HG03558 (cell line): ENCODE measurements around the gene HES5.
"Not testable (repeated sequence)": the region's sequence is repeated elsewhere in the genome, so short reads cannot be mapped to it uniquely, and the experiment has no call there.

Source experiments
- ATAC-seq: cut with Tn5 transposase; IDR thresholded peaks from one replicate; pipeline ENCODE4 v1.9.1; 2021; ENCODE audit warnings: moderate number of reproducible peaks; ENCODE audit not compliant: unreplicated experiment; ENCODE audit errors: extremely low read depth

HES5 gene, protein sequence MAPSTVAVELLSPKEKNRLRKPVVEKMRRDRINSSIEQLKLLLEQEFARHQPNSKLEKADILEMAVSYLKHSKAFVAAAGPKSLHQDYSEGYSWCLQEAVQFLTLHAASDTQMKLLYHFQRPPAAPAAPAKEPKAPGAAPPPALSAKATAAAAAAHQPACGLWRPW

DNA sequence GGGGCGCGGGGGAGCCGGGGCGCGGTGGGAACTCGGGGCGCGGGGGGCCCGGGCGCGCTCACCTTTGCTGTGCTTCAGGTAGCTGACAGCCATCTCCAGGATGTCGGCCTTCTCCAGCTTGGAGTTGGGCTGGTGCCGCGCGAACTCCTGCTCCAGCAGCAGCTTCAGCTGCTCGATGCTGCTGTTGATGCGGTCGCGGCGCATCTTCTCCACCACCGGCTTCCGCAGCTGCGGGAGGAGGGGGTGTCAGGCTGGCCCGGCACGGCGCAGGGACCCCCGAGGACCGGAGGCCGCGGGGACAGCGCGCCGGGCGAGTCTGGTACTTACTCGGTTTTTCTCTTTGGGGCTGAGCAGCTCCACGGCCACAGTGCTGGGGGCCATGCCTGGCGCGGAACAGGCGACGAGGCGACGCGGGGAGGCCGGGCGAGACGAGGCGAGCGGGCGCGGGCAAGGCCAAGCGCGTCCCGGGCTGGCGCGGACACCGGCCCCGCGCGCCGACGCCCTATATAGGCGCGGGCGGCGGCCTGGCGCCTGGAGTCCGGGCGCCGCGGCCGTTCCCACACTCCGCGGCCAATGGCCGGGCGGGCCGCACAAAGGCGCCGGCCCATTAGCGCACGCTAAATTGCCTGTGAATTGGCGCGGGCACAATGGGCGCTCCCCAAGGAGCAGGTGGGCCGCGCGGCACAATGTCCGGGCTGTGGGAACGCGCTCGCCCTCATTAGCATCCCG is at the start of gene HES5:
TSS of gene HES5 (minus strand) at position 480 of the 729 bp plus-strand sequence. CDS start at position 381, 99 bp downstream.
- ATAC-seq = no peak

DNA sequence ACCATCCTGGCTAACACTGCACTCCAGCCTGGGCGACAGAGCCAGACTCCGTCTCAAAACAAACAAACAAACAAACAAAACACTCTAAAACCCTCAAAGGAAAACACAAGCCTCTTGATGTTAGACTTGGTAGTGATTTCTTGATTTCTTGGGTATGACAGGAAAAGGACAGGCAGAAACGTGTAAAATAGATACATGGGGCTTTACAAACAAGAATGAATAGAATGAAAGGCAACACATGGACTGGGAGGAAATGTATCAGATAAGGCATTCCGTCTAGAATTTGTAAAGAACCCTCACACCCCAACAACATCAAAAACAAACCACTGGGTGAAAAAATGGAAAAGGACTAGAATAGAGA is 48.7 kb upstream of the HES5 start:
- ATAC-seq = no peak

DNA sequence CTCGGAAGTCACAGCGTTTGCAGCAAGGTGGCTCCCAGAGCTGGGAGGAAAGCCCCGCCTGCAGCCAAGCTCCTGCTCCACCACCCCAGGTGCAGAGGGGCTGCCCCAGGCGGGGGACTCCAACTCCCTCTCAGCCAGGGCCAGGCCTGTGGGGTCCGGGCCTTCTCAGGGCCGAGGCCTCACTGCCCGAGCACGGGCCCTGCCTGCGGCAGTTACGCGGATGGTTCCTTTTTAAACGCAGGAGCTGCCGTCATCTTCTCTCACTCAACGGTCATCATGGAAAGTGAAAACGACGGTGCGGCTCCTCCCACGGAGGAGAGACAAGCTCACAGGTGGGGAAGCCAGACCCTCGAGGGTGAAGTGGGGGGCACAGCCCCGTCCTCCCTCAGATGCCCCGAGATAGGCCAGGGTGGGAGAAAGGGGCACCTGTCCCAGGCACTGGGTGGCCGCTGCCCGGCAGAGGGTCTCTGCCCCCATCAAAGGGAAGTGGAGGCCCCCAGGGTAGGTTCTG is 47.6 kb upstream of the HES5 start:
- ATAC-seq = not testable (repeated sequence)

DNA sequence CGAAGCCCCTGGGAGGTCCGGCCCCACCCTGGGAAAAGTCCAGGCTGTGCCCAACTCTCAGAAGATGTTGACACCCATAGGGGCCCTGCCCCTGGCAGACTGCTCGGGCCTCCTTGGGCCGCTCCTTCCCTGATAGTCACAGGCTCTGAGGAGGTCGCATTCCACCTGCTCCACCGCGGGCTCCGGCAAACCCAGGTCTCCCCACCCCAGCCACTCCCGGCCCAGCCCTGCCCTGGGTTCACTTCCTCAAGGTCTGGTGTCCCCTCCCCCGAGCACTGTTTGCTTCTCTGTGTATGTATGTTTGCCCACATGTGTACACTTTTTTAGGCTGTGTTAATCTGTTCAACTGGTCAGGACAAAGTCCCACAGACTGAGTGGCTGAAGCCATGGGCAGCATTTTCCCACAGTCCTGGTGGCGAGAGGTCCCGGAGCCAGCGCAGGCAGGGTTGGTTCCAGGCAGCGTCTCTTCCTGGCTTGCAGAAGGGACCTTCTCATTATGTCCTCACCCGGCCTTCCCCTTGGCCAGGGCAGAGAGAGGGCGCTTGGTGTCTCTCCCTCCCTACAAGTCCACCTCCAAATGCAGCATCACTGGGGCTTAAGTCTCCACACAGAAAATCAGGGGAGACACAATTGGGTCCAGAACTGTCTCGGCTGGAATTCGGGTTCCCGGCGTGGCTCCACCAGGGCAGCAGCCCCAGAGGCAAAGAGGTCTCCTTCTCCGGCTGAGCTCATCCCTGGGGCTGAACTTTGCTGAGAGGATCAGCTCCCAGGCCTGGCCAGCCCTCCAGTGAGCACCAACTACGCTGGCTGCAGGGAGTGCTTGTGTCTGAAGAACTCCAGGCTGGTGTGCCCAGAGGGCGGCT is 46.0 kb upstream of the HES5 start:
- no peak for ATAC-seq

DNA sequence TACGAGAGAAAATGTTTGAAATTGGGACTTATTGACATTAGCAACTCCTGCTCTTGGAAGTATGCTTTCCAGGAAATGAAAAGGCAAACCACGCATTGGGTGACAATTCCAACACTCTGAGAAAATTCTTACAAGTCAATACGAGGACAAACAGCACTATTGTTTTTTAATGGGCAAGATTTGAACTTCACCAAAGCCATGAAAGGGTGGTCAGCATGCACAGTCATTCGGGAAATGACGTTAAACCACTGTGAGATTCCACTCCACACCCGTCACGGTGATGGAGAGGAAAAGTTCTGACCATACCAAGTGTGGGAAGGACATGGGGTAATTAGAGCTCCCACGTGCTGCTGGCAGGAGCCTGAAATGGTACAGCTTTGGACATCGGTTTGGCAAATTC is 44.3 kb upstream of the HES5 start:
- ATAC-seq = no peak

DNA sequence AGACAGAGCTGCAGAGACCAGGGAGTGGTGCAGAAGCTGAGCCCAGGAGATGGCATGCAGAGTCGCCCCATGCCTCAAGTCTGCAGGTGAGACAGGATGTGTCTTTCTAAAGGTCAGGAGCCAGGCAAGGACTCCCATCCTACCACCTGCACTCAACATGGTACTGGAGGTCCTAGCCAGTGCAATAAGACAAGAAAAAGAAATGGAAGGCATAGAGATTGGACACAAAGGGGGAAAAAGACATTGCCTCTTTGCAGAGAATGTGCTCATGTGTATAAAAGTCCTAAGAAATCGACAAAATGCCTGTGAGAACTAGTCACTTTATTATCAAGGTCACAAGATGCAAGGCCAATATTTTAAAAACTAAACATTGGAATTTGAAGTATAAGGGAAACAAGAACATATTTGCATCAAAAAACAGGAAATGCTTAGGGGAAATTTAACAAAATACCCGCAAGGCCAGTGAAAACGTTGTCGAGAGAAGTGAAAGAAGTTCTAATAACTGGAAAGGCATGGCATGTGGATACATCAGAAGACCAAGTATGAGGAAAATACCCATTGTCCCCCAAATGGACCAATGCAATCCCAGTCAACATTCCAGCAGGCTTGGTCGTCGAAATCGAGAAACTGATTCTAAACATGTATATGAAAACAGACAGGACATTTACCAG is 43.3 kb upstream of the HES5 start:
- no peak for ATAC-seq

DNA sequence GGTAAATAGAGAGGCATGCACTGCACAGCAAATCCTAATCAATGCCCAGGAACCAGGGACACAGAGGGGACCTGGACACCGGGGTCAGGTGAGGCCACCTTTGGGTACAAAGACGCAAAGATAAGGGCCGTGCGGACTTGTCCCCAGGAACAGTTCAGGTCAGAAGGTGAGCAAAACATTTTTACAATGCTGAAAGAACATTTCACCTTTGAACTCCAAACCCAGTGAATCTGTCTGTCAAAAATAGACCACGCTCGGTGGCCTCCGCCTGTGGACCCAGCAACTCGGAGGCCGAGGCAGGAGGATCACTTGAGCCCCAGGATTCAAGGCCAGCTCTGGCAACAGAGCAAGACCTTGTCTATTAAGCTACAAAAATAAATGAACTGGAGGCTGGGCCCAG is 41.3 kb upstream of the HES5 start:
- no peak for ATAC-seq

DNA sequence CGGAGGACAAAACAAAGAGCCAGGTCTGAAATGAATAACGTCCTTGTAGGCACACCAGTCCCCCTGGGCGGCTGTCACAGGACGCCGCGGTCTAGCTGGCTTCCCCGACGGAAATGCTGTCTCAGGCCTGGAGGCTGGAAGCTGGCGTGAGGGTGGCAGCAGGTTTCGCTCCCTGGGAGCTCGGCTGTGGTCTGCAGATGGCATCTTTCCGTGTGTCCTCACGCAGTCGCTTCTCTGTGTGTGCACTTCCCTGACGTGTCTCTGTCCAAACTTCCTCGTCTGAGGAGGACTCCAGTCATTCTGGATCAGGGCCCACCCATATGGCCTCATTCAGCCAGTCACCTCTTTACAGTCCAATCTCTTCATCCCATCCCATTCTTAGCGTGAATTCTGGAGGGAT is 40.3 kb upstream of the HES5 start:
- ATAC-seq = no peak

DNA sequence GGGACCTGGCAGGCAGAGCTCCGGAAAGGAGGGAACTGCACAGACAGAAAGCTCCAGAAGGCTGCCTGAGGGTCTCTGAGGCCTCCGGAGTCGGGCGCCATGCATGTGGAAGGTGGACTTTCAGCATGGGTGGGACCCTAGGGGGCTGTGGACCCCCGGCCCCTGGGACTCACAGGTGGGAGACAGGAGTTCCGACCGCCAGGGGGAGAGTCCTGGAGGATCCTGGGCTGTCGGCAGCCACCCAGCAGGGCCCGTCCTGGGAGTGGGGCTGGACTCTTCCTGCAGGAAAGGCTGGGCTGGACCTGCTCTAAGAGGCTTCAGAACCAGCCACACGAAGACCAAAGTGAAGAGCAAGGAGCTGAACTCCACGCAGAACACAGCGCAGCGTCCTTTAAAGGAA is 39.6 kb upstream of the HES5 start:
- not testable (repeated sequence) for ATAC-seq

DNA sequence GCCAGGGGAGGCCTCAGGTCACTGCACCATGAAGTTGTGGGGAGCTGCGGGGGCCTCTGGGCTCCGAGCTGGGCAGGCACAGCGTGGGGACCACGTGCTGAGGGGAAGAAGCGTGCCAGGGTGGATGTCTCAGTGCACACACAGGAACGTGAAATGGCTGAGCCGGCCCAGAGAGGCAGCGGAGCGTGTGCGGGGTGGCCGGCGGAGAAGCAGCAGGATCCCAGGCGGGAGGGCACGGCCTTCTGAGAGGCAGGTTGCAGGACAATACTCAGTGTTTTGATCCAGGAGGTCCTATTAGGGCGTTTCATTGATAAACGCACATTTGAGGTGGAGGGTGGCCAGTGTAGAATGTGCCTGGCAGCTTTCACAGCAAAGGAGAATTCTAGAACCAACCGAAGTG is 39.0 kb upstream of the HES5 start:
- ATAC-seq = no peak

DNA sequence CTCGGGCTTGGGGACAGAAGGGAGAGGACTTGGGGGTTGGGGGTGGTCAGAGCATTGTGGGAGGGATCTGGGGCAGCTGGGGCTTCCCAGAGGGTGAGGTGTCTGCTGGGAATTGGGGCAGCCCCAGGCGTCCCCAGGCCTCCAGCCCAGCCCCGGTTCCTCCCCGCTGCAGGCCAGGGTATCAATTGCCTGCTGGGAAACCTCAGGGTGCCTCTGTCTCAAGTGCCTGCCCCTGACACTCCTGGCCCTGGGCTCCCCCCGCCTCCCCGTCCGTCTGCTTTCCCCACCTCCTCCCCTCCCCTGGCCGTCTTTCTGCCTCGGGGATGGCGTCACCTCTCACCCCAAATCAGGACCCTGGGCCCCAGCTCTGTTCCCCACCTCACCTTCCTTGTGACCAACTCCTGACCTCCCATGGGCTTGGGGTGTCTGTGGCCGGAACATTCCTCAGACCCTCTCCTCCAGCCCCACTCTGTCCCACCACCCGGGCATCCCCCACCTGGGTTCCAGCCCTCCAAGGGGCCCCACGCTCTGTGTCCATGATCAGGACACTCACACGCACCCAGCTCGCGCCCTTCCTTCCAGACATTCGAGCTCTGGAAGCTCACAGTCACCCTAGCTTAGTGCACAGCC is 38.2 kb upstream of the HES5 start:
- ATAC-seq = not testable (repeated sequence)

DNA sequence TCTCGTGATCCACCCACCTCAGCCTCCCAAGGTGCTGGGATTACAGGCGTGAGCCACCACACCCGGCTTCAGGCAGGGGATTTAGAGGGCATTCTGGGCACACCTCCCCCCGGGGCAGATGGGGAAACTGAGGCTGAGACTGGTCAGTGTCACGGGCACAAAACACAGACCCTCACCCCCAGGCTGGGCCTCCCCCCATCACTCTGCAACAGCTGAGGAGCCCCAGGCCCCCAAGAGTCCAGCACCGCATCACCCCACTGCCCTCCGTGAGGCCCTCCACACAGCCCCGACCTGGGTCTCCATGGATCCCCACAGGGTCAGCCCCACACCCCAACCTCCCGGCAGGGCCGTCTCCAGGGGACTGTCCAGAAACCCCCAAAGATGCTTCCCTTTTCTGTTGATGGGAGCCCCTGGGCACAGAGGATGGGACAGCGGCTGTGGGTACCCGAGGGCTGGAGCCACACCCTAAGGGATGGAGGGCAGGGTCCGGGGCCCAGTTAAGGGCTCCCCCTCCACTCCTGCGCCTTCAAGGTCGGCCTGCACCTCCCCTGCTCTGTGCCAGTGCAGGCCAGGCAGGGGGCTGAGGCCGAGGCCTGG is 37.1 kb upstream of the HES5 start:
- ATAC-seq = no peak

DNA sequence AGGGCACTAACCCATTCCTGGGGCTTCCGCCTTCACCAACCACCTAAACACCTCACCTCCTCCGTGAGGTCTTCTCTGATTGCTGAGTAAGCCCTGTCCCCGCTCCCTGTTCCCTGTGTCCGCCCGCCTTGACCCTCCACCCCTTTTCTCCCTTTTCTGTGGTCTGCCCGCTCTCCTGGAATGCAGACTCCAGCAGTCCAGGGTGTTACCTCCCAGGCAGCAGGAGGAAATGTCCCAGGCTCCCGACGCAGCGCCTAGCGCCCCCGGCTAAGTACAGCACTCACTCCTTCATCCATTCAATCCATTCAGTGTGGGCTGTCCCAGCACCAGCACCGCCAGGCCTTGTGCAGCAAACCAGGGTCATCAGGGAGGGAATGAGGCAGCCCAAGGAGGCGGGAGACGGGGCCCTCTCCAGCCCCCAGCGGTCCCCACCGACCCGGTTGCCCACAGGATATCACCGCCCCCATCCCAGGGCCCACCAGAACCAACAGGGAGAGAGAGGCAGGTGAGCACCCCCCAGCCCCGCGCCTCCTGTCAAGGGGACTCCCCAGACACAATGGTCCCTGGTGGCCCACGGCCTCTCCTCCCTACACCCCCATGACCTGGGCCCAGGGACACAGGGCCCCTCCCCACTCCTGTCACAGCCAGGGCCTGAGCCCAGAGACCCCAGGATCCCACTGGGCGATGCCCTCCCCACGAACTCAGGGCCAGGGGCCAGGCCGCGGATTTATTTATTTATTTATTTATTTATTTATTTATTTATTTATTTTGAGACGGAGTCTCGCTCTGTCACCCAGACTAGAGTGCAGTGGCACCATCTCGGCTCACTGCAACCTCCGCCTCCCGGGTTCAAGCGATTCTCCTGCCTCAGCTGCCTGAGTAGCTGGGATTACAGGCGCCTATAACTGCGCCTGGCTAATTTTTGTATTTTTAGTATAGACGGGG is 36.3 kb upstream of the HES5 start:
- ATAC-seq = no peak

DNA sequence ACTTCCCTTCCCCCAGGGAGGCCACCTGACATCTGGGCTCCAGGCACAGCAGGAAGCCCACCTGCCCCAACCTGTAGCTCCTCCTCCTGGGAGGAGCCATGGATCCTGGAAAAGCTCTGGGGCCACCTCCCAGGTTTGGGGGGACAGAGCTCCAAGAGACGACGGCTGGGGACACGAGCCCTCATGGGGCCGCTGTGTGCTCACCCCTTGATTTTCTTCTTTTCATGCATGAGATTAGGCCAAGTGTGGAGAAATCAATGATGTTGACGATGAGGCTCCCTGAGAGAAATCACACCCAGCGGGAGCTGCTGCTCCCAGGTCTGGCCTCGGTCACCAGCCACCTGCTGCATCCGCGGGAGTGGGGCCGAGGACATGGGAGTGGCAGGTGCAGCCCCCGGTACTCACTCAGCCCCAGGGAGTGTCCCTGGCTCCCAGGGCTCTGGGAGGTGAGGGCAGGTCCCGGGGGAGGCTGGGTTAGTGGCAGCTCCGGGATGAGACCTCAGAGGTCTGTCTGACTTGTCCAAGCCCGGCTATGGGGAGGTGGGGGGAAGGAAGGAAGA is 34.8 kb upstream of the HES5 start:
- ATAC-seq = no peak

DNA sequence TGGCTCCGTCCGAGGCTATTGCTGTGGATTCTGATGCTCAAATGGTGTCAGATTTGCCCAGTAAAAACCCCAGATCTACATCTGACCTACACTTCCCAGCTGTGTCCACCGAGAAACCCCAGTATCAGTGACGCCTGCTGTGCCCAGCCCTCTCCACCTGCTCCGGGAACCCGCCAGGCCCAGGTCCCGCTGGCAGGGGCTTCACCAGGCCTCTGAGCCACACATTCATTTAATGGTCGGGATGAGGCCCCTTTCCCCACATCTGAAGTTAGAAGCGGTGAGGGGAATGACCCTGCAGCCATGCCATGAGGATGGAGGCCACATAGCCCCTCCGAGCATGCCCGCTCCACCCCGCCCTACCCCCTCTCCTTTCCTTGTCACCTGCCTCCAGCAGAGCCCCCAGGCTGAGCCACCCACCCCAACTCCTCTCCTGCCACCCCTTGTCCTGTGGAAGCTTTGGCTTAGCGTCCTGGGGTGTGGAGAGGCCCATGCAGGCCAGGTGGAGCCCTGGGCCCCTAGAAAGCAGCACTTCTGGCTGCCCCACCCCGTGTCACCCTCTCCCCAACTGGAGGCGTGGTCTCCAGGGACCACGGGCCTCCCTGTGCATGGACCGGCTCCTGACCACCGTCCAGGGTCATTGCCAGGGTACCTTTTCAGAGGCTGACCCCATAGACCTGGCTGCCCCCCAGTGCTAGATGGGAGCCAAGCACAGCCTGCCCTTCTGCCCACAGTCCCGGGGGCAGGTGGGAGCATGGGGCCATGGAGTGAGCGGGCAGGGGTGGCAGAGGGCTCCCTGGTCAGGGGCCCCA is 34.1 kb upstream of the HES5 start:
- no peak for ATAC-seq

DNA sequence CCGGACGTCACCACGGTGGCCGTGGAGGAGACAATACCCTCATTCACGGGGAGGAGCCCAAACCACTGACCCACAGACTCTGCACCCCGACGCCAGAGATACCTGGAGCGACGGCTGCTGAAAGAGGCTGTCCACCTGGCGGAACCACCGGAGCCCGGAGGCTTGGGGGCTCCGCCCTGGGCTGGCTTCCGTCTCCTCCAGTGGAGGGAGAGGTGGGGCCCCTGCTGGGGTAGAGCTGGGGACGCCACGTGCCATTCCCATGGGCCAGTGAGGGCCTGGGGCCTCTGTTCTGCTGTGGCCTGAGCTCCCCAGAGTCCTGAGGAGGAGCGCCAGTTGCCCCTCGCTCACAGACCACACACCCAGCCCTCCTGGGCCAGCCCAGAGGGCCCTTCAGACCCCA is 33.1 kb upstream of the HES5 start:
- no peak for ATAC-seq
